GM21576 (cell line): ENCODE results near the gene AGPAT3.
A peak's percentile ranks its signal among the peaks of the same experiment; 100 is the strongest.
"Not testable (repeated sequence)": the region's sequence is repeated elsewhere in the genome, so short reads cannot be mapped to it uniquely, and the experiment has no call there.

Source experiments
- ATAC-seq: cut with Tn5 transposase; IDR thresholded peaks from one replicate; pipeline ENCODE4 v1.9.1; 2021; ENCODE audit warnings: mild to moderate bottlenecking, moderate library complexity; ENCODE audit not compliant: unreplicated experiment

The AGPAT3 gene

DNA sequence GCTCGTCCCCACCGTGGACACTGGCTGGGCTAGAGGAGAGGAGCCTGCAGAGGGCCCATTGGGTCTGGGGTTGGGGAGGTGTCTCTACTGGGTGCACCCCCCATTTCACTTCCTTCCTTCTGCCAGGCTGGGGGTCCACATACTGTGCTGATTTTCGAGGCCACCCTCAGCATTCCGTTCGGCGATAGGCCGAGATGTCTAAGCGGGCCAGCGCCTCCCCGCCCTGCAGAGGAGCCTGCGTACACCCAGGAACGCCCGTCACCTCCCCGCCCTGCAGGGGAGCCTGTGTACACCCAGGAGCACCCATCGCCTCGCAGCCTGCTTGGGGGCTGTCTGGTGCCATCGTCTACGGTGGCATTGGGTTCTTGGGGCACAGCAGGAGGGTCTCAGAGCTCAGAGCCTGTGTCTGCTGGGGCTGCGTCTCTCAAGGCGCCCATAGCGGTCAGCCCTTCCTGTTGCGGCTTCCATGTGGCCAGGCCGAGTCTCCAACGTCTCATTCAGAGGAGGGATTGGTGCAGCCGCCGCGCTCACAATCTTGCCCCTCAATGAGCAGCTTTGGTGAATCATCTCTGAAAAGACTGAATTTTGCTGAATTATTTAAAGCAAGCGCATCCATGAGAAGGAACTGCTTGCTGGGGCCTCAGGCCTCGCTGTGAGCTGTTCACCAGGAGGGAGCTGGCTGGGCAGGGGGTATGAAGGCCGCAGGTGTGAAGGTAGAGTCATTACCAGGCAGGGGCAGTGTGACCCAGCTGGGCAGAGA is 30.7 kb upstream of the AGPAT3 start:
- ATAC-seq, result no peak

DNA sequence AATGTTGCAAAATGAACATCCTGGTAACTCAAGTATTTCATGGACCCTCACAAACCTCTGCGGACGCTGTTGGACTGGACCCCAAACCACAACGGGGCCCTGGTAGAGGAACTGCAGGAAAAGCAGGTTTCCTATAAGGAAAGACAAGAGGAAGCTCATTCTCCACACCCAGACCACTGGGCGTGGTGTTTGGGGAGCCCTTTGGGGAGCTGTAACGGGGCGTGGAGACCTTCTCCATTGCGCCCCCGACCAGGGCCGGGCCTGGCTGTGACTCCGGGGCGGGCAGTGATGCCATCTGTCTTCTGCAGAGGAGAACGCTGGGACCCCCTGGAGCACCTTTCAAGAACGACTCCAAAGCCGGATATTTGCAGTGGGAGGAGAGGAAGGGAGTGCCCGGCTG is 30.0 kb upstream of the AGPAT3 start:
- no peak for ATAC-seq

DNA sequence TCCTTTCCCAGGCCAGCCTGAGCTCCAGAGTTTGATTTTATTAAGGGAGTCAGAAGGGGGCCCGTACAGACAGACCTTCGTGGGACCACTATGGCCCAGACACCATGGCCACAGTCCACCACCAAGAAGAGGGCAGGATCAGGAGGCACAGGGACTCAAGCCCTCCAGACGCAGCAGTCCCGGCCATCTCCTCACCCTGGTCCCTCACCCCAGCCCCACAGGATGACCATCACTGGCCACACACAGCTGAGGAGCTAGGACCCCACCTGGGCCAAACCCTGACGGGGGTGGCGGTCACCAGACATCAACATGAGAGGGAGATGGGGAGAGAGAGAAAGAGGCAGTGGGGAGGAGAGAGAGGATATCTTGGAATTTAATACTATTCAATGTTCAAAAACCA is 29.2 kb upstream of the AGPAT3 start:
- ATAC-seq, result no peak

DNA sequence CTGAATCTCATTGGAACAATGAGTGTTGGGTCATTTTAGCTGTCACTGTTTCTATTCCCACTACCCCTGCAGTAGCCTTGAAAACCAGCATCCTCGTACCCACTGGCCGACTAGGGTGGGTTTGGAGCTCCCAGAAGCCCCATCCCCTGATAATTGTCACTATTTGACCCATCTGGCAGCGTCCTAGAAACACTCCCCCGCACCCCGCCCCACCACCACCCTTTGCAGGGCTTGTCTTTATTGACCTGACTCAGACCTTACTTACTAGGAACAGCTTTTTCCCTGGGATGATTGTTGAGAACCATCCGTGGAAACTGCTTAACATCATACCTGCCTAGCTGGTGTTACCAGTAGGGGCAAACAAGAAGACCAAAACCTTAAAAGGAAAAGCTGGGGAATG is 28.4 kb upstream of the AGPAT3 start:
- no peak for ATAC-seq

DNA sequence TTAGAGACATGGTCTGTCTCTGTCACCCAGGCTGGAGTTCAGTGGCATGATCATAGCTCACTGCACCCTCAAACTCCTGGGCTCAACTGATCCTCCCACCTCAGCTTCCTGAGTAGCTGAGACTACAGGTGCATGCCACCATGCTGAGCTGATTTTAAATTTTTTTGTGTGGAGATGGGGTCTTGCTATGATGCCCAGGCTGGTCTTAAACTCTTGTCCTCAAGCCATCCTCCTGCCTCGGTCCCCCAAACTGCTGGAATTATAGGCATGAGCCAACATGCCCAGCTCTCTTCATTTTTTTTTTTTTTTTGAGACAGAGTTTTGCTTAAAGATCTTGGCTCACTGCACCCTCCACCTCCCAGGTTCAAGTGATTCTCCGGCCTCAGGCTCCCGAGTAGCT is 24.8 kb upstream of the AGPAT3 start:
- ATAC-seq, result no peak

DNA sequence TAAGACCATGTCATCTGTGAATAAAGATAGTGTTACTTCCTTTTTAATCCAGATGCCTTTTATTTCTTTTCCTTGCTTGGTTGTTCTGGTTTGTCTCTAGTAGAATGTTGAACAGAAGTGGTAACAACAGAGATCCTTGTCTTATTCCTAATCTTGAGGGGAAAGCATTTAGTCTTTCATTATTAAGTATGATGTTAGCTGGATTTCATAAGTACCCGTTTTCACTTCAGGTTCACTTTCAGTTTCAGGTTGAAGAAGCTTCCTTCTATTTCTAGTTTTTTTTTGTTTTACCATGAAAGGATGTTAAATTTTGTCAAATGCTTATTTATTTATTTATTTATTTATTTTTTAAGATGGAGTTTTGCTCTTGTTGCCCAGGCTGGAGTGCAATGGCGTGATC is 22.3 kb upstream of the AGPAT3 start:
- ATAC-seq, result no peak

DNA sequence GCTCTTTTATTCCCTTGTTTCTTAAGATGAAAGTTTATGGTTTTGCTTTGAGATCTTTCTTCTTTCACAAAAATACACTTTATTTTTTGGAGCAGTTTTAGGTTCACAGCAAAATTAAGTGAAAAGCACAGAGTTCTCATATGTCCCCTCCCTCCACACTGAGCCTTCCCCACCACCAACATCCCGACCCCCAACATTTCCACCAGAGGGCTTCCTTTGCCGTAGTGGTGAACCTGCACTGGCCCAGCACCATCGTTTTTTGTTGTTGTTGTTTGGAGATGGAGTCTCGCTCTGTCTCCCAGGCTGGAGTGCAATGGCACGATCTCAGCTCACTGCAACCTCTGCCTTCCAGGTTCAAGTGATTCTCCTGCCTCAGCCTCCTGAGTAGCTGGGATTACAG is 20.1 kb upstream of the AGPAT3 start:
- ATAC-seq, result not testable (repeated sequence)

DNA sequence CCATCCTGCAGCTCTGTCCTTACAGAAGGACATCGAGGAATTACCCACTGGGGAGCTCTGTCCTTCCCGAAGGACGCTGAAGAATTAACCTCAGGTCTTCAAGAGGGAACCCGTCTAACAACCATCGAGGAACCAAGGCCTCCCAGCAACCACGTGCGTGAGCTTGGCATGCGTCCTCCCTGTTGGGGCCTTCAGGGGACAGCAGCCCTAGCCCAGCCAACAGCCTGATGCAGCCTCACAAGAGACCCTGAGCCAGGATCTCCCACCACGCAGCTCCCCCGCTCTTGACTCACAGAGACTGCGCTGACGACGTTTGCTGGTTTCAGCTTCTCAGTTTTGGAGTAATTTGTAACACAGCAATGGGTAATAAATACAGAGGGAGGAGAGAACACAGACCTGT is 19.6 kb upstream of the AGPAT3 start:
- ATAC-seq, result no peak

DNA sequence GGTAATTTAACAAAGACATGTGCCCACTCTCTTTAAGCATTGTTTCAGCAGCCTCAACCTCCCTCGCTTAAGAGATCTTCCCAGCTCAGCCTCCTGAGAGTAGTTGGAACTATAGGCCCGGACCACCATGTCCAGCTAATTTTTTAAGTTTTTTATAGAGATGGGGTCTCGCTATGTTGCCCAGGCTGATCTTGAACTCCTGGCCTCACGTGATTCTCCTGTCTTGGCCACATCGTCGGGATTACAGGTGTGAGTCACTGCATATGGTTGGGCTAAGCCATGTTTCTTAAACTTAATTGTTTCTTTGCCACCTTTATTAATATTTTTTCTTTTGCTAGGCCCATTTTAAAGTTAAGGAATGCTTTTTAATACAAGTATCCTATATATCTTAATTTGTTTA is 18.6 kb upstream of the AGPAT3 start:
- ATAC-seq, result no peak

DNA sequence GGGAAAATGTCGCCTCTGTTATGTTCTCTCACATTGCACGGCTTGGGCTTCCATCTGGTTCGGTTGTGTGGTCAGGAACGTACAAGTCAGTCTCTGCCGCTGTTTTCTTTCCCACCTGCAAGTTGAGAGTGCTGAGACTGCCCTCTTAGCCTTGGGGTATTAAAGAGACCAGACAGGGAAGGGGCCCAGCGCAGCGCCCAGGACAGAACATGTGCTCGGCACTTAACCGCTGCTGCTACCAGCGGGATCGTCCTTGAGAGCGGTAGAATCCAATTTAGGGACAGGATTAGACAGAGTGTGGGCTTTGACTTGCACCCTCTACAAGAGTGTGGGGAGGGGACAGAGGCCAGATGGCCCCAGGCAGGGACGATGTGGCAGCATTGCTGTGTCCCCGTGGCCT is 17.7 kb upstream of the AGPAT3 start:
- no peak for ATAC-seq

DNA sequence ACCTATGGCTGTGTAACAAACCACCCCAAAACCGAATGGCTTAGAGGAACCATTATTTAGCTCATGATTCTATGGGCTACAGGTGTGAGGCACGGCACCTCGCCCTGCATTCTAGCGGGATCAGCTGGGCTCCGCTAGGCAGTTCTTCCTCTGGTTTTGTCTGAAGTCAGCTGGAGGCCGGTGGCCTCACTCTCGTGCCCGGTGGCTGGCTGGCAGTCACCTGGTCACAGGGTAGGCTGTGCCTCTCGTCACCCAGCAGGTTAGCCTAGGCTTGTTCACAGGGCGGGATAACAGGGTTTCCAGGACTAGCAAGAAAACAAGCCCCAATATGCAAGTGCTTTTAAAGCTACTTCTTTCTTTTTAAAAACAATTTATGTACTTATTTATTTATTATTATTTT is 16.3 kb upstream of the AGPAT3 start:
- no peak for ATAC-seq

DNA sequence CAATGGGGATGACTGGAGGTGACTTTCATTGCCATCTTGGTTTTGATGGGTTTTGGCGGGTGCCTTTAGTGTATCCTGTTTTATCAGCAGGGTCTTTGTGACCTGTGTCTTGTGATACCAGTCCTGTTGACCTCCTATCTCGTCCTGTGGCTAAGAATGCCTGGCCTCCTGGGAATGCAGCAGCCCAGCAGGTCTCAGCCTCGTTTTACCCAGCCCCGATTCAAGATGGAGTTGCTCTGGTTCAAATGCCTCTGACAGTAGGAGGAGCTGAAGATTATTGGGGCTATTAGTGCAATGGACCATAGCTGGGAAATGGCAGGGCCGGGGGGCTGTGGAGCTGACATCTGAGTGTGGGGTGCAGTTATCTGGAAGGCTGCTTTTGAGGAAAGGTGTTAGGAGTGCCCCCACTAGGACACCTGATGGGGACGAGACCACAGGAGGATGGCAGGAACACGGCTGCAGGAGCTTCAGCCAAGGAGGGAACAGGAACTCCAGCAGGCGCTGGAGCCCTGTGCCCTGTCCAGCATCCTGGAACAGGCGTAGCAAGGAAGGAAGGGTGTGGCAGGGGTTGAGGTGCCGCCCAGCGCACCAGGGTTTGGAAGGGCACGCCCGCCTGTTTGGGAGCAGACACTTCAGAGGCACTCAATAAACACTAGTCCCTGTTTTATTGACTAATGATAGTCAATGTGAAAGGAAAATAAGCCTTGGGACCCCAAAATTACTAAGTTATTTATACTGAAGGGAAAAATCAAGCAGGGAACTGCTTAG is 15.3 kb upstream of the AGPAT3 start:
- no peak for ATAC-seq

DNA sequence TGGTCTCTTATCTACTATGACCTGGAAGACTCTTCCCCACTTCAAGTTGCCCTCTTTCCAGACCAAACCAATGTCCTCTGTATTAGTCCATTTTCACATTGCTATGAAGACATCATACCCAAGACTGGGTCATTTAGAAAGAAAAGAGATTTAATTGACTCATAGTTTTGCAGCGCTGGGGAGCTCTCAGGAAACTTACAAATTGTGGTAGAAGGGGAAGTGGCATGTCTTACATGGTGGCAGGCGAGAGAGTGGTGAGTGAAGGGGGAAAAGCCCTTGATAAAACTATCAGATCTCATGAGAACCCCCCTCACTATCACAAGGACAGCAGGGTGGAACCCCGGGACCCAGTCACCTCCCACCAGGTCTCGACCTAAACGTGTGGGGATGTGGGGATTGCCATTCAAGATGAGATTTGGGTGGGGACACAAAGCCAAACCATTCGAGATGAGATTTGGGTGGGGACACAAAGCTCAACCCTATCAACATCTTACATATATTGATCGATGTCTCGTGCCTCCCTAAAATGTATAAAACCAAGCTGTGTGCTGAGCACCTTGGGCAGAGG is 14.2 kb upstream of the AGPAT3 start:
- ATAC-seq, result no peak

DNA sequence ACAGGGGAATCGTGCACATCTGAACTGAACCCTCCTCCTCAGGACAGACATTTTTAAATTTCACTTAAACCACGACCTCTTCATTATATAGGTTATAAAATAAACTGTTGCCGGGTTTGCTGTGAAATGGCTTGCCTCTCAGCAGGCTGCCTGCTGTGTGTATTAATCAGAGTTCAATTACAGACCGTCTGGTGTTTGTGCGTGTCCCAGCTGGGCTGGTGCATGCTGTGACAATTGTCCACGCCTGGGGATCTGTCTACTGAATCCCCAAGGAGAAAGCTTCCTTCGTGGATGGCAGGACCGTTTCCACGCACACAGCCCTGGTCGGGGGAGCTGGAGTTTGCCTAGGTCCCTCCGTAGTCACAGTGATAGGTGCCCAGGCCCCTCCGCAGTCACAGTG is 13.4 kb upstream of the AGPAT3 start:
- ATAC-seq, result no peak

DNA sequence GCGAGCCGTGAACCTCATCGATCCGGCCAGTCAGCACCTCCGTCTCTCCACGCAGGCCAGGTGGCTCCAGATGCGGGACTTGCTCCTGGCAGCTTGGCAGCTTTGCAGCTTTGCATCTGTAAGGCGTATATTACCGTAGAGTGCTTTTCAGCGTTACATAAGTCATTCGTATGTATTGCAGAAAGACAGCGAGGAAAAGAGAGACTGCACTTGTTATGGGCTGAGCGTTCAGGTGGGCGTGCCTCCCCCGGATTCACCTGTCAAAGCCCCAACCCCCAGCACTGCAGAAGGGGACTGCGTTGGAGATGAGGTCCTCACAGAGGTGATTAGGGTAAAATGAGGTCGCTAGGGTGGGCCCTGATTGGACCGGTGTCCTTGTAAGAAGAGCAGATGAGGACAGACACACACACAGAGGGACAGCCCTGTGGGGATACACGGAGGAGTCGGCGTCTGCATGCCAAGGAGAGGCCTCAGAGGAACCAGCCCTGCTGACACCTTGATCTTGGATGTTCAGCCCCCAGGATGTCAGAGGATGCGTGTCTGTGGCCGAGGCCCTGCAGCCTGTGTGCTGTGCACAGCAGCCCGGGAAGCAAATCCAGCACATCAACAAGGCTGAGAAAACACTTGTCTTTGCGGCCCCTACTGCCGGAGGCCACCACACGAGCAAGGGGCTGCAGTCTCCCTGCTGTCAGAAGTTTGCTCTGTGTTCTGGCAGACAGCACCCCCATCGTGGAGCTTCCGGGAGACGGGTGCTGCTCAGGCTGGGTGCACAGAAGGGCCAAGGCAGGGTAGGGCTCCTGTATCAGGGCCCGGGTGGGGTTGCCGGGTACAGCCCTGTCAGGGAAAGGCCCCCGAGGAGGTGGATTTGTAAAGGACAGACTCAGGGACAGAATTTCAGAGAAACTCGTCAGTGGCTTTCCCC is 10.9 kb upstream of the AGPAT3 start:
- ATAC-seq, result no peak

DNA sequence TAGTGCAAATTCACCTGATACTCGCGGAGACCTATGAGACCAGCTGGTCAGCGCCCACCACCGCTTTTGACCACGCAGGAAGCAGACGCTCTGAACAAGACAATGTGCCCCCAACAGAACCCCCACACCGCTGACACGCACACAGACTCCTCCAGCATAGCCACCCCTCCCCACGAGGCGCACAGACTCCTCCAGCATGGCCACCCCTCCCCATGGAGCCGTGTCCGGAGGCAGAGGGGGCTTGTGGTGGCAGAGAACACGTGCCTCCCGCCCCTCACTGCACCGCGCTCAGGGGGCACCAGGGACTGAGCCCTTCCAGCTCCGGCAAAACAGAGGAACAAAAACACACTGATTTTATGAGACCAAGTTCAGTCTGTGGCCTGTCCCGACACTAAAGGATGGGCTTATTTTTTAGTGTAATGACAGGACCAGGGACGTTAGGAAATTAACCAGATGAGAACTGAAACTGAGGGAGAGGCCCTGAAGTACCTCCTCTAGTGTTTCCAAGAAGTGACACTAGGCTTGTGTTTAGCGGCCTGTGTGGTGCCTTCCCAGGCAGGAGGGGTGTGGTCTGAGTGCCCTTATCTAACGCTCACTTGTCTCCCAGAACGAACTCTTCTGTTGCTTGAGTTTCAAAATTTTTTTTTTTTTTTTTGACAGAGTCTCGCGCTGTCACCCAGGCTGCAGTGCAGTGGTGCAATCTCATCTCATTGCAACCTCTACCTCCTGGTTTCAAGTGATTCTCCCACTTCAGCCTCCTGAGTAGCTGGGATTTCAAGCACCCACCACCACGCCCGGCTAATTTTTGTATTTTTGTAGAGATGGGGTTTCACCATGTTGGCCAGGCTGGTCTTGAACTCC is 10.0 kb upstream of the AGPAT3 start:
- peak; percentile 69 for ATAC-seq

DNA sequence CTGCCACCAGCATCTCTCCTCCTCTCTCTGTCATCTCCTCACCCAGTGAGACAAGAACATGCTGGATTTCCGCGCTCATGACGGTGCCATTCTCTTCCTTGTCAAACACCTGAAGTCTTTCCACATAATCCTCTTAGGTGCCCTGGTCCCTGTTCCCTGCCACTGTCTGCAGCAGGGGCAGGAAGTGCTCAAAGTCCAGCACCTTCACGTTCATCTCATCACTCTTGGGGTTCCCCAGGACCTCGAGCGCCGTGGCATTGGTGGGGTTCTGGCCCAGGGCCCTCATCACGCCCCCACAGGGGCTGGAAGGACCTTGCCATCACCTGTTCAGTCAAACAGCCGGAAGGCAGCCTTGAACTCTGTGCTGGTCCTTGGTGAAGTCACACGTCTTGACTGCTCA is 9.1 kb upstream of the AGPAT3 start:
- ATAC-seq, result no peak

DNA sequence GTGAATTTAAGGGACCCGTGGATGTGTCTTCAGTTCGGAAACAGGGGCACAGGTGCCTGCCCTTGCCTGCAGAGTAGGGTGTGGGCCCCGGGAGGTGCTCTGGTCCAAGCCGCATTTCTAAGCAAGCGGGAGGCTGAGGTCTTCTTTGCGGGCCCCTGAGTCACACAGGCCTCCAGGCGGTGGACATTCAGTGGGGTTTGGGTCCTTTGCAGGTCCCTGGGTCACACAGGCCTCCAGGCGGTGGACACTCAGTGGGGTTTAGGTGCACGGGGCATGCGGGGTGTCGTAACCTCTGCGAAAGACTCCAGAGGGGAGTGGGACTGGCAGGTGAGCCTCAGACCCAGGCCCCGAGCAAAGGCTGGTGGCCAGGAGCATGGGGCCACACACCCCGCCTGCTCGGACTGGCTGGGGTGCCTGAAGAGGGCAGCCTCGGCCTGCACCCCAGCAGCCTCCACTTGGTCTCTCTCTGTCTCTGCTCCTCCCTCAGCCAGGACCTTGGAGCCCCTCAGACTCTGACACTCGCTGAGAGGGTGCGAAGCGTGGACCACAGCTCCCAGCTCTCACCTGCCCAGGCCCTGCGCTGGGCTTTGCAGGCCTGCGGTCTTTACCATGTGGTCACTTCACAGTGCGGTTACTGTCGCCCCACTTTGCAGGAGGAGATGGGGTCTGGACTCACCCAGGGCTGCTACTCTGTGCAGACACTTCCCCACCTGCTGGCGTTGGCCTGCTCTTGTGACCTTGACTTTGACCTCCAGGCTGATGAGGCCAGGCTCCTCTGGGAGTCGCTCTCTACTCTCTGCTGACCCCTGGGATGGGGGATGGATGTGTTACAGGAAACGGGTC is 6.0 kb upstream of the AGPAT3 start:
- no peak for ATAC-seq

DNA sequence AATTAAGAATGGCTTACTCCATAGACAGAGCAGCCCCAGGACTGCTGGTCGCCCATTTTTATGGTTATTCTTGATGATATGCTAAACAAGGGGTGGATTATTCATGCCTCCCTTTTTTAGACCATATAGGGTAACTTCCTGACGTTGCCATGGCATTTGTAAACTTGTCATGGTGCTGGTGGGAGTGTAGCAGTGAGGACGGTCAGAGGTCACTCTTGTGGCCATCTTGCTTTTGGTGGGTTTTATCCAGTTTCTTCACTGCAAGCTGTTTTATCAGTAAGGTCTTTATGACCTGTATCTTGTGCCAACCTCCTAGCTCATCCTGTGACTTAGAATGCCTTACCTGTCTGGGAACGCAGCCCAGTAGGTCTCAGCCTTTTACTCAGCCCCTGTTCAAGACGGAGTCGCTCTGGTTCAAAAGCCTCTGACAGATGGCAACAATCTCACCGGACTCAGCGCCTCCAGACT is 5.2 kb upstream of the AGPAT3 start:
- no peak for ATAC-seq
